ENCODE data around the gene NFIX.

Gene NFIX

DNA sequence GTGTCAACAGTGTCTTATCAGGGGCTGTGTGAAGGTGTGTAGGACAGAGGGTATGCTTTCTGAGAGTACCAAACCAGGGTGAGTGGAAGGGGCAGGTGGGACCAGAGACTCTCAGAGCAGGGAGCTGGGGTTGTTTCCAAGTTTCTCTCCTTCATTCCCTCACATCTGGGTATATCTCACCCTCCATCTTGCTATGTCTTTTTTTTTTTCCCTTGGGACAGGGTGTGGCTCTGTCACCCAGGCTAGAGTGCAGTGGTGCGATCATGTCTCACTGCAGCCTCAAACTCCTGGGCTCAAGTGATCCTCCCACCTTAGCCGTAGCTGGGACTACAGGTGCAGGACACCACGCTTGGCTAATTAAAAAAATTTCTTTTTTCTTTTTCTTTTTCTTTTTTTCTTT lies 15.3 kb upstream of the NFIX start:
- no peak overlapping the region for H3K4me3 ChIP-seq (ENCODE audit: insufficient read depth, low read depth, low read length)
- H3K9me3 ChIP-seq (ENCODE audit: control insufficient read depth, low read length): no peaks in the 10 kb centered on the region
- no peak overlapping the region for H3K27ac ChIP-seq (ENCODE audit: insufficient read depth, low read depth, low read length, poor library complexity, severe bottlenecking)
- WGBS, 2 experiments: 87 to 91% methylated on average over 3 of the region's 3 CpGs
- peaks cover 4% of the 10 kb centered on the region for H3K4me1 ChIP-seq (ENCODE audit: control insufficient read depth, insufficient read depth, low read length)
- H3K27me3 ChIP-seq (ENCODE audit: control insufficient read depth, insufficient read depth, low read length, poor library complexity, severe bottlenecking): peaks cover 36% of the 10 kb centered on the region
- no peaks in the 10 kb centered on the region for H3K36me3 ChIP-seq (ENCODE audit: control insufficient read depth, insufficient read depth, low read length)

DNA sequence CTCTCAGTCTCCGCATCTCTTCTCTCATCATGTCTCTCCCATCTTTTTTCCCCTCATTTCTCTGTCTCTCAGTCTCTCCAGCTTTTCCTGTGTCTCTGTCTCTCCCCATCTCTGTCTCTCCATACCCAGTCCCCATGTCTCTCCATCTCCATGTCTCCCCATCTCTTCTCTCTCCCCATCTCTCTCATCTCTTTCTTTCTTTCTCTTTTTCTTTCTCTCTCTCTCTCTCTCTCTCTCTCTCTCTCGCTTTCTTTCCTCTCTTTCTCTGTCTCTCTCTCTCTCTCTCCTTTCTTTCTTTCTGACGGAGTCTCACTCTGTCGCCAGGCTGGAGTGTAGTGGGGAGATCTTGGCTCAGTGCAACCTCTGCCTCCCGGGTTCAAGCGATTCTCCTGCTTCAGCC lies 12.6 kb upstream of the NFIX start:
- Histone ChIP-seq H3K27me3 (ENCODE audit: control insufficient read depth, insufficient read depth, low read length, poor library complexity, severe bottlenecking) (peaks cover 63% of the 10 kb centered on the region), H3K9me3 (ENCODE audit: control insufficient read depth, low read length) (no peaks in the 10 kb centered on the region), H3K4me3 (ENCODE audit: insufficient read depth, low read depth, low read length) (no peak overlapping the region), H3K36me3 (ENCODE audit: control insufficient read depth, insufficient read depth, low read length) (no peaks in the 10 kb centered on the region), H3K27ac (ENCODE audit: insufficient read depth, low read depth, low read length, poor library complexity, severe bottlenecking) (no peak overlapping the region), H3K4me1 (ENCODE audit: control insufficient read depth, insufficient read depth, low read length) (peaks cover 16% of the 10 kb centered on the region)
- WGBS, 2 experiments: 86 to 87% methylated on average over 4 to 6 of the region's 6 CpGs

DNA sequence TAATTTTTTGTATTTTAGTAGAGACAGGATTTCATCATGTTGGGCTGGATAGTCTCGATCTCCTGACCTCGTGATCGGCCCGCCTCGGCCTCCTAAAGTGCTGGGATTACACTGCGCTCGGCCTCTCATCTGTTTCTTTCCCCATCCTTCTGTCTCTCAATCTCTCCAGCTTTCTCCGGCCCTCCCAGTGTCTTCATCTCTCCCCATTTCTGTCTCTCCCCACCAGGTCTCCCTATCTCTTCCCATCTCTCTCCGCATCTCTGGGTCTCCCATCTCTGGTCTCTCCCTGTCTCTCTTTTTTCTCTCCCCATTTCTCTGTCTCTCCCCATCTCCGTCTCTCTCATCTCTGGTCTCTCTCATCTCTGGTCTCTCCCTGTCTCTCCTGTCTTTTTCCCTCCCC lies 12.2 kb upstream of the NFIX start:
- WGBS, 2 experiments: 61 to 62% methylated on average over 10 of the region's 10 CpGs
- peaks cover 16% of the 10 kb centered on the region for H3K4me1 ChIP-seq (ENCODE audit: control insufficient read depth, insufficient read depth, low read length)
- no peaks in the 10 kb centered on the region for H3K9me3 ChIP-seq (ENCODE audit: control insufficient read depth, low read length)
- no peak overlapping the region for H3K27ac ChIP-seq (ENCODE audit: insufficient read depth, low read depth, low read length, poor library complexity, severe bottlenecking)
- H3K4me3 ChIP-seq (ENCODE audit: insufficient read depth, low read depth, low read length): no peak overlapping the region
- H3K27me3 ChIP-seq (ENCODE audit: control insufficient read depth, insufficient read depth, low read length, poor library complexity, severe bottlenecking): peaks cover 67% of the 10 kb centered on the region
- H3K36me3 ChIP-seq (ENCODE audit: control insufficient read depth, insufficient read depth, low read length): no peaks in the 10 kb centered on the region

DNA sequence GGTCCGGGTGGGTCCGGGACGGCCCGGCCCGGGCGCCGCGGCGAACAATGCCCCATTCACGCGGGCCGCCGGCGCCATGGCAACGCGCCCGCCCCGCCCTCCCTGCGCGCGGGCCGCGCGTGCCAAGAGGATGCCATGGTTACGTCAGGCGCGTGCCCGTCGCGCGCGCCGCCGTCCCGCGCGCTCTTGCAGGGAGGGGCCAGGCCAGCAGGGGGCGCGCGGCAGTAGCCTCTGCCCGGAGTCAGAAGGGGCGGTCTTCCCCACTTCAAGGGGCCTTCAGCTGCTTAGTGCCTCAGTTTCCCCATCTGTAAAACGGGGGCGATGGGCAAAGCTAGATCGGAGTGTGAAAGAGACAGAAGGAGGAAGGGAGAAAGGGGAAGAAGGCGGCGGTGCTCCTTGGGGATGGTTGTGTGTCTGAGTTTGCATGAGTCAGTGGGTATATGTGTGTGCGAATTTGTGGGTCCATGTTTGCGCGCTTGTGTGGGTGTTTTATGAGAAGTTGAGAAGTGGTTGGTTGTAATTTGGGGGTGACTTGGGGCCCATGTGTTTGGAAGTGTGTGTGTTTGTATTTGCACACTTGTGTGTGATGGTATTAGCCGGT lies 11.6 kb upstream of the NFIX start:
- 10% methylated on average over 51 of the region's 51 CpGs for WGBS, 2 experiments
- H3K4me3 ChIP-seq (ENCODE audit: insufficient read depth, low read depth, low read length): no peak overlapping the region
- peaks cover 16% of the 10 kb centered on the region for H3K4me1 ChIP-seq (ENCODE audit: control insufficient read depth, insufficient read depth, low read length)
- peaks cover 73% of the 10 kb centered on the region for H3K27me3 ChIP-seq (ENCODE audit: control insufficient read depth, insufficient read depth, low read length, poor library complexity, severe bottlenecking)
- H3K9me3 ChIP-seq (ENCODE audit: control insufficient read depth, low read length): no peaks in the 10 kb centered on the region
- no peak overlapping the region for H3K27ac ChIP-seq (ENCODE audit: insufficient read depth, low read depth, low read length, poor library complexity, severe bottlenecking)
- H3K36me3 ChIP-seq (ENCODE audit: control insufficient read depth, insufficient read depth, low read length): no peaks in the 10 kb centered on the region

DNA sequence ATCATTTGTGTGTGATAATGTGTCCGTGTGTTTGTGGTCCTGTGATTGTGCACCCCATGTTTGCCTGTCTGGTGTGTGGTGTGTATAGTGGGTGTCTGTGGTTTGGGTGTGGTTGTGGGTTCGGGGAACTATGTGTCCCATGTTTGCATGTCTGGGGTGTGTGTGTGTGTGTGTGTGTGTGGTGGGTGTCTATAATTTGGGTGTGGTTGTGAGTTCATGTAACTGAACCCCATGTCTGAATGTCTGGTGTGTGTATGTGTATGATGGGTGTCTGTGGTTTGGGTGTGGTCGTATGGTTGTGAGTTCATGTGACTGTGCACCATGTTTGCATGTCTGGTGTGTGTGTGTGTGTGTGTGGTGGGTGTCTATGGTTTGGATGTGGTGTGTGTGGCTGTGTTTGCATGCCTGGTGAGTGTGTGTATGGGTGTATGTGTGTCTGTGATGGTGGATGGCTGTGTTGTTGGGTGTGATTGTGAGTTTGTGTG lies 11.1 kb upstream of the NFIX start:
- 89 to 95% methylated on average over 3 of the region's 3 CpGs for WGBS, 2 experiments
- no peaks in the 10 kb centered on the region for H3K36me3 ChIP-seq (ENCODE audit: control insufficient read depth, insufficient read depth, low read length)
- H3K4me3 ChIP-seq (ENCODE audit: insufficient read depth, low read depth, low read length): no peak overlapping the region
- no peak overlapping the region for H3K27ac ChIP-seq (ENCODE audit: insufficient read depth, low read depth, low read length, poor library complexity, severe bottlenecking)
- no peaks in the 10 kb centered on the region for H3K9me3 ChIP-seq (ENCODE audit: control insufficient read depth, low read length)
- H3K4me1 ChIP-seq (ENCODE audit: control insufficient read depth, insufficient read depth, low read length): peaks cover 16% of the 10 kb centered on the region
- H3K27me3 ChIP-seq (ENCODE audit: control insufficient read depth, insufficient read depth, low read length, poor library complexity, severe bottlenecking): peaks cover 77% of the 10 kb centered on the region

DNA sequence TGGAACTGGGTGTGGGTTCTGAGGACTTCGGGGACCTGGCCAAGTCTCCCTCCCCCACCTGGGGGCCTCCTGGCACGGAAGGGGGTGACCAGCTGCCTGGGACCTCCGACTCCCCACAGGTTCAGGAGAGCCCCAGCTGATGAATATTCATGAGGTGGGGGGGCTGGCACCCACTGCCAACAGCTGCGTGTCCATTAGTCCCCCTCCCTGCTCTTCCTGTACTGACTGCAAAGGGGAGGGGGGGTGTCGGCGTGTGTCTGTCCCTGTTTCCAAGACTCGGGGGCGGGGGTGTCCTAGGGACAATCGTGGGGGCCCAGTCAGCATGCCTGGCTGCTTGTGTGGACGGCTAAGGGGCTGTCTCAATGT lies 10.6 kb upstream of the NFIX start:
- no peaks in the 10 kb centered on the region for H3K9me3 ChIP-seq (ENCODE audit: control insufficient read depth, low read length)
- H3K4me1 ChIP-seq (ENCODE audit: control insufficient read depth, insufficient read depth, low read length): peaks cover 16% of the 10 kb centered on the region
- peaks cover 82% of the 10 kb centered on the region for H3K27me3 ChIP-seq (ENCODE audit: control insufficient read depth, insufficient read depth, low read length, poor library complexity, severe bottlenecking)
- WGBS, 2 experiments: 44 to 46% methylated on average over 10 of the region's 10 CpGs
- H3K27ac ChIP-seq (ENCODE audit: insufficient read depth, low read depth, low read length, poor library complexity, severe bottlenecking): no peak overlapping the region
- H3K4me3 ChIP-seq (ENCODE audit: insufficient read depth, low read depth, low read length): no peak overlapping the region
- H3K36me3 ChIP-seq (ENCODE audit: control insufficient read depth, insufficient read depth, low read length): no peaks in the 10 kb centered on the region

DNA sequence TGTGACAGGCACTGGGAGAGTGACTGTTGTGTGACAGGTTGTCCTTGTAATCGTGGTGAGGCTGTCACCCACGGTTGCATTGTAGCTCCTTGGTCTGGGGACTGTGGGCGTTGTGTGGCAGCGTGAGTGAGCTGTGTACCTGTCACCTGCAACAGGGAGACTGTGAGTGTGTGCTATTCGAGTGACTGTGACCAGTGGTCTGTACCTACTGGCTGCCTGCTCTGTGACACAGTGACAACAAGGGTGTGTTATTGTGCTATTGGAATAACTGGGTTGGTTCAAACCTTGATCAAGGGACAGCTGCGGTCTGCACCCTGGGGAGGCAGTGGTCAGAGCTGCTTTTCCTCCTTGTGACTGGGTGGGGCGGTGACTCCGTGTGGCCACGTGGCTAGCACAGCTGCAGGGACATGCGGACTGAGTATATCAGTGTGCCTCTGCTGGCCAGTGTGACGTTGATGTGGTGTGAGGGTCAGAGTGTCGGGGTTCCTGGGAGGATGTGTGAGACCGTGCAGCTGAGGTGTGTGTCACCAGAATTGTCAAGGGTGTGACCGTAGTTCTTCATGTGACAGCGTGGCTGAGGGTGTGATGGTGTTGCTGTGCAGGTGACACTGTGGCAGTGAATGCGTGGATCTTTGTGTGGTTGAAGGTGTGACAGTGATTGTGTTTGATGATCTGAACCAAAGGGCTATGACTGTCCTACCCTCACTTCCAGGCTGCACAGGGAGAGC lies 10.1 kb upstream of the NFIX start:
- Histone ChIP-seq H3K36me3 (ENCODE audit: control insufficient read depth, insufficient read depth, low read length) (no peaks in the 10 kb centered on the region), H3K9me3 (ENCODE audit: control insufficient read depth, low read length) (no peaks in the 10 kb centered on the region), H3K27ac (ENCODE audit: insufficient read depth, low read depth, low read length, poor library complexity, severe bottlenecking) (no peak overlapping the region), H3K27me3 (ENCODE audit: control insufficient read depth, insufficient read depth, low read length, poor library complexity, severe bottlenecking) (peaks cover 87% of the 10 kb centered on the region), H3K4me1 (ENCODE audit: control insufficient read depth, insufficient read depth, low read length) (peaks cover 16% of the 10 kb centered on the region), H3K4me3 (ENCODE audit: insufficient read depth, low read depth, low read length) (no peak overlapping the region)
- WGBS, 2 experiments: 60 to 62% methylated on average over 16 of the region's 16 CpGs

DNA sequence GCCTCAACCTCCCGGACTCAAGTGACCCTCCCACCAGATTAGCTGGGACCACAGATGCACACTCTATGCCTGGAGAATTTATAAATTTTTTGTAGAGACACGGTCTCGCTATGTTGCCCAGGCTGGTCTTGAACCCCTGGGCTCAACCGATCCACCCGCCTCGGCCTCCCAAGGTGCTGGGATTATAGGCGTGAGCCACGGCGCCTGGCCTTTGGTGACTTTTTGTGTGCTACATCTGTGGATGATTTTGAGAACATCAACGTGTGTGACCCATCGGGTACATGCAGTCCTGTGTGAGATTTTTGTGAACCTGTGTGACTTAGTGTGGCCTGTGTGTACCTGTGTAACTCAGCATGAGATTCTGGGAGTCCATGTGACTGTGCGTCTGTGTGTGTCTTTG lies 8.5 kb upstream of the NFIX start:
- H3K4me1 ChIP-seq (ENCODE audit: control insufficient read depth, insufficient read depth, low read length): peaks cover 16% of the 10 kb centered on the region
- H3K36me3 ChIP-seq (ENCODE audit: control insufficient read depth, insufficient read depth, low read length): no peaks in the 10 kb centered on the region
- no peak overlapping the region for H3K4me3 ChIP-seq (ENCODE audit: insufficient read depth, low read depth, low read length)
- WGBS, 2 experiments: 92 to 94% methylated on average over 12 of the region's 12 CpGs
- peaks cover 97% of the 10 kb centered on the region for H3K27me3 ChIP-seq (ENCODE audit: control insufficient read depth, insufficient read depth, low read length, poor library complexity, severe bottlenecking)
- no peaks in the 10 kb centered on the region for H3K9me3 ChIP-seq (ENCODE audit: control insufficient read depth, low read length)
- no peak overlapping the region for H3K27ac ChIP-seq (ENCODE audit: insufficient read depth, low read depth, low read length, poor library complexity, severe bottlenecking)

DNA sequence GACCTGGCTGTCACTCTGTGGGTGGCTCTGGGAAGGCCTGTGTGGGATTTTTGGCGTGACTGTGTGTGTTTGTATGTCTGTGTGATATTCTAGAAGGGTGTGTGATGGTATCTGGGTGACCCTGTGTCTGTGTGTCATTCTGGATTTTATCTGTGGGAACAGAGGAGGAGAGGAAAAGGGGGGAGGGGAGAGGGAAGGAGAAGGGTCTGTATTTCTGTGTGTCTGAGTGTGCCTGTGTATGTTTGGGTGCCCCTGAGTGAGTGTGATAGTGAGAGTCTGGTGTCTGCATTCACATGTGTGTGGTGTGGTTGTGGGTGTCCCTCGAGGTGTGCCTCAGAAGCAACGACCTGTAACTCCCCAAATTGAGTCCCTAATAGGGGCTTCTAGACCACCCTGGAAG lies 8.1 kb upstream of the NFIX start:
- peaks cover 16% of the 10 kb centered on the region for H3K4me1 ChIP-seq (ENCODE audit: control insufficient read depth, insufficient read depth, low read length)
- no peaks in the 10 kb centered on the region for H3K36me3 ChIP-seq (ENCODE audit: control insufficient read depth, insufficient read depth, low read length)
- H3K27me3 ChIP-seq (ENCODE audit: control insufficient read depth, insufficient read depth, low read length, poor library complexity, severe bottlenecking): peaks cover 97% of the 10 kb centered on the region
- H3K27ac ChIP-seq (ENCODE audit: insufficient read depth, low read depth, low read length, poor library complexity, severe bottlenecking): no peak overlapping the region
- WGBS, 2 experiments: 70 to 73% methylated on average over 3 of the region's 3 CpGs
- no peak overlapping the region for H3K4me3 ChIP-seq (ENCODE audit: insufficient read depth, low read depth, low read length)
- no peaks in the 10 kb centered on the region for H3K9me3 ChIP-seq (ENCODE audit: control insufficient read depth, low read length)

DNA sequence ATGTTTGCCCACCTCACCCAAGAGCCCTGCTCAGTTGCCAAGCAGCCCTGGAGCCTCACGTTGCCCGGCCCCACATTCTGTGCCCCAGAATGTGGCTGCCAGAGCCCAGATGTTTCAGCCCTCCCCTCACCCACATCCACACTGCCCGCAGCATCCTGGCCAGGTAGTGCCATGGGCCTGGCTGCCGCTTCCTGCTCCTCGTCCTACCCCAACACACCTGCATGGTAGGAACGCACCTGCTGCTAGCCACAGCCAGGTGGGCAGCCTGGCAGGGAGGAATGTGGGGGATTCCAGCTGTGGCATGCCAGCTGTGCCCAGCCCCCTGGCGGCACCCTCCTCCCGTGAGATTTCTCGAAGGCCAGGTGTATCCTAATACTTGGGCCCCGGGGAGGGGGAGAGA lies 7.5 kb upstream of the NFIX start:
- H3K27me3 ChIP-seq (ENCODE audit: control insufficient read depth, insufficient read depth, low read length, poor library complexity, severe bottlenecking): peaks cover 97% of the 10 kb centered on the region

More for the DNA sequence above, 7.5 kb upstream of the NFIX start:
- 76 to 77% methylated on average over 10 of the region's 10 CpGs for WGBS, 2 experiments
- no peaks in the 10 kb centered on the region for H3K9me3 ChIP-seq (ENCODE audit: control insufficient read depth, low read length)
- peaks cover 16% of the 10 kb centered on the region for H3K4me1 ChIP-seq (ENCODE audit: control insufficient read depth, insufficient read depth, low read length)
- no peaks in the 10 kb centered on the region for H3K36me3 ChIP-seq (ENCODE audit: control insufficient read depth, insufficient read depth, low read length)
- no peak overlapping the region for H3K27ac ChIP-seq (ENCODE audit: insufficient read depth, low read depth, low read length, poor library complexity, severe bottlenecking)
- no peak overlapping the region for H3K4me3 ChIP-seq (ENCODE audit: insufficient read depth, low read depth, low read length)
